Upper lobe of right lung (tissue), 1 donor: ENCODE results near the gene FMC1. TPM values are rescaled to one million over a fixed set of nuclear protein-coding genes. Genes with fewer than 3 reads are reported as not detected.
"Not testable (repeated sequence)": the region's sequence is repeated elsewhere in the genome, so short reads cannot be mapped to it uniquely, and the experiment has no call there.

ENCODE experiments used
- ATAC-seq: fragments of 200-7000 bp; cut with Tn5 transposase; one replicate; pipeline ENCODE4 v1.9.1; 2020; ENCODE audit warnings: mild to moderate bottlenecking, moderate library complexity
- DNase-seq: peaks from one replicate; pipeline ENCODE4 v3.0.0-alpha.2; 2020
- H3K27ac ChIP-seq: fragments of 200-600 bp; one replicate; pipeline ENCODE4 v1.8.0; 2022
- H3K27me3 ChIP-seq: fragments of 200-600 bp; one replicate; pipeline ENCODE4 v1.8.0; 2022; ENCODE audit warnings: mild to moderate bottlenecking
- H3K36me3 ChIP-seq: fragments of 200-600 bp; one replicate; pipeline ENCODE4 v1.8.0; 2022
- H3K4me1 ChIP-seq: fragments of 200-600 bp; one replicate; pipeline ENCODE4 v1.8.0; 2022
- H3K4me3 ChIP-seq: fragments of 200-600 bp; one replicate; pipeline ENCODE4 v1.8.0; 2022; ENCODE audit warnings: mild to moderate bottlenecking
- H3K9me3 ChIP-seq: fragments of 200-600 bp; one replicate; pipeline ENCODE4 v1.8.0; 2022
- intact Hi-C: fragments of 100-400 bp; cut with DNase I; formaldehyde crosslinking; loops from one replicate; pipeline ENCODE4 v1.11.0; 2022
- total RNA-seq: library from RNA; stranded (reverse); fragmentation: NEBNext Ultra II Directional; extraction: Animal tissue kit (Norgen Biotek cat#: 25700); gene quantifications from one replicate; pipeline ENCODE4 v1.2.1, GENCODE V29; 2021
- TF ChIP-seq, protein P1 (sequence below): fragments of 200-600 bp; IDR thresholded peaks from one replicate; pipeline ENCODE4 v1.8.0; 2022; ENCODE audit warnings: antibody characterized with exemption
- donor health status: DM: no; HTN: yes; CAD: no; lungs with severe emphysema.

FMC1 gene
- total RNA-seq, 1 donor from 2014 or later: 11.4 TPM

- Histone ChIP-seq H3K27ac (no peak overlapping the region), H3K36me3 (no peaks in the 10 kb centered on the region), H3K4me1 (no peaks in the 10 kb centered on the region), H3K4me3 (no peak overlapping the region), H3K9me3 (no peaks in the 10 kb centered on the region), H3K27me3 (no peaks in the 10 kb centered on the region)
- DNase-seq (no peak), ATAC-seq (no peak)
- TF ChIP-seq, protein P1, sequence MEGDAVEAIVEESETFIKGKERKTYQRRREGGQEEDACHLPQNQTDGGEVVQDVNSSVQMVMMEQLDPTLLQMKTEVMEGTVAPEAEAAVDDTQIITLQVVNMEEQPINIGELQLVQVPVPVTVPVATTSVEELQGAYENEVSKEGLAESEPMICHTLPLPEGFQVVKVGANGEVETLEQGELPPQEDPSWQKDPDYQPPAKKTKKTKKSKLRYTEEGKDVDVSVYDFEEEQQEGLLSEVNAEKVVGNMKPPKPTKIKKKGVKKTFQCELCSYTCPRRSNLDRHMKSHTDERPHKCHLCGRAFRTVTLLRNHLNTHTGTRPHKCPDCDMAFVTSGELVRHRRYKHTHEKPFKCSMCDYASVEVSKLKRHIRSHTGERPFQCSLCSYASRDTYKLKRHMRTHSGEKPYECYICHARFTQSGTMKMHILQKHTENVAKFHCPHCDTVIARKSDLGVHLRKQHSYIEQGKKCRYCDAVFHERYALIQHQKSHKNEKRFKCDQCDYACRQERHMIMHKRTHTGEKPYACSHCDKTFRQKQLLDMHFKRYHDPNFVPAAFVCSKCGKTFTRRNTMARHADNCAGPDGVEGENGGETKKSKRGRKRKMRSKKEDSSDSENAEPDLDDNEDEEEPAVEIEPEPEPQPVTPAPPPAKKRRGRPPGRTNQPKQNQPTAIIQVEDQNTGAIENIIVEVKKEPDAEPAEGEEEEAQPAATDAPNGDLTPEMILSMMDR: no peak
- intact Hi-C loops: no loop called here
Measured at GRCh38 chr7:139321071-139321745, 19.9 kb upstream of the FMC1 start.

DNA sequence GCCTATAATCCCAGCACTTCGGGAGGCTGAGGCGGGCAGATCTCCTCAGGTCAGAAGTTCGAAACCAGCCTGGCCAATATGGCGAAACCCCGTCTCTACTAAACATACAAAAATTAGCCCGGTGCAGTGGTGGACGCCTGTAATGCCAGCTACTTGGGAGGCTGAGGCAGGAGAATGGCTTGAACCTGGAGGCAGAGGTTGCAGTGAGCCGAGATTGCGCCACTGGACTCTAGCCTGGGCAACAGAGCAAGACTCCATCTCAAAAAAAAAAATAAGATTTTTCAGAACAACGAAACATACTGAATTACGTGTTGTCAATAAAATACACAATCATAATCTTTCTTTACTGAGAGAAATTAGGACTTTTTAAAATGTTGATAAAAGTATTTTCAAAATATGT is 16.4 kb upstream of the FMC1 start:
- H3K27ac ChIP-seq, DNase-seq, H3K36me3 ChIP-seq, H3K27me3 ChIP-seq, H3K9me3 ChIP-seq, H3K4me3 ChIP-seq, intact Hi-C loops, H3K4me1 ChIP-seq, ATAC-seq: not testable (repeated sequence)

GRCh38 chr7:139328375-139328774 is 12.8 kb upstream of the FMC1 start:
- intact Hi-C loops: no loop called here
- Histone ChIP-seq H3K4me1 (no peaks in the 10 kb centered on the region), H3K27me3 (no peaks in the 10 kb centered on the region), H3K4me3 (no peak overlapping the region), H3K9me3 (no peaks in the 10 kb centered on the region), H3K27ac (no peak overlapping the region), H3K36me3 (no peaks in the 10 kb centered on the region)
- DNase-seq (no peak), ATAC-seq (no peak)
- TF ChIP-seq, protein P1: no peak

DNA sequence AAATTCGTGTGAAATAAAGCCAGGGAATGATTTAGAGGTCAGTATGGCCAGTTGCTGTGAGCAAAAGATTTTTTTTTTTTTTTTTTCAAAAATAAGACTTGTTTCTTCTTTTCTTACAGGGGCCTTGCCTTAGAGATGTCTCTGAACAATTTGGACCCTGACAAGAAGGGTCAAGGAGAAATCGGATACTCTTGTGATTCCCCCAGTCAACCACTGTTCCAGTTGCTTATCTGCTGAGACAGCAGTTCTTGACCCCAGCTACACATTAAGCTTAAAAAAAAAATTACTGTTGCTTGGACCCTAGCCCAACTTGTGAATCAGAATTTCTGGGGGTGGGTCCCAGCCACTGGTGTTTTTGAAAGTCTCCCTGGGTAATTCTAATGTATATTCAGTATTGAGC is 12.0 kb upstream of the FMC1 start:
- TF ChIP-seq, protein P1: no peak
- no peak for ATAC-seq
- Histone ChIP-seq H3K27ac (no peak overlapping the region), H3K4me1 (no peaks in the 10 kb centered on the region), H3K4me3 (no peak overlapping the region), H3K27me3 (no peaks in the 10 kb centered on the region), H3K9me3 (no peaks in the 10 kb centered on the region), H3K36me3 (no peaks in the 10 kb centered on the region)
- intact Hi-C loops: no loop called here
- no peak for DNase-seq

DNA sequence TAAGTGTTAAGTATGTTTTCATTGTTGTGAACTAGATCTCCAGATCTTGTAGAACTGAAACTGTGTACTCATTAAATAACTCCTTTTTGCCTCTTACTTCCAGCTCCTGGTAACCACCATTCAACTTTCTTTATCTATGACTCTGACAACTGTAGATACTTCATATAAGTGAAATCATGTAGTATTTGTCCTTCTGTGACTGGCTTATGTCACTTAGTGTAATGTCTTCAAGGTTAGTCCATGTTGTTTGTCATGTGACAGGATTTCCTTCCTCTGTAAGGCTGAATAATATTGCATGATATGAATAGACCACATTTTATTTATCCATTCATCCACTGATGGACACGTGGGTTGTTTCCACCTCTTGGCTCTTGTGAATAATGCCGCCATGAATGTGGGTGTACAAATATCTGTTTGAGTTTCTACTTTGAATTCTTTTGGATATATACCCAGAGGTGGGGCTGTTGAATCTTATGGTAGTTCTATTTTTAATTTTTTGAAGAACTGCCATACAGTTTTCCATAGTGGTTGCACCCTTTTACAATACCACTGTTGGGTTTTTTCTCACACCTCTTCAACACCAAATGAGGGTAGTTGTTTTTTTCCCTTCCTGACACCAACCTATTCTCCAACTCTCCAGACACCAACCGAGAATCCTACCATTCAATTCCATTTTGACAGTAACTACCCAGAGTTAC is 10.7 kb upstream of the FMC1 start:
- TF ChIP-seq, protein P1: no peak
- Histone ChIP-seq H3K4me1 (no peaks in the 10 kb centered on the region), H3K36me3 (no peaks in the 10 kb centered on the region), H3K4me3 (no peak overlapping the region), H3K27me3 (no peaks in the 10 kb centered on the region), H3K9me3 (no peaks in the 10 kb centered on the region), H3K27ac (no peak overlapping the region)
- ATAC-seq: no peak
- intact Hi-C loops: no loop called here
- DNase-seq: no peak

DNA sequence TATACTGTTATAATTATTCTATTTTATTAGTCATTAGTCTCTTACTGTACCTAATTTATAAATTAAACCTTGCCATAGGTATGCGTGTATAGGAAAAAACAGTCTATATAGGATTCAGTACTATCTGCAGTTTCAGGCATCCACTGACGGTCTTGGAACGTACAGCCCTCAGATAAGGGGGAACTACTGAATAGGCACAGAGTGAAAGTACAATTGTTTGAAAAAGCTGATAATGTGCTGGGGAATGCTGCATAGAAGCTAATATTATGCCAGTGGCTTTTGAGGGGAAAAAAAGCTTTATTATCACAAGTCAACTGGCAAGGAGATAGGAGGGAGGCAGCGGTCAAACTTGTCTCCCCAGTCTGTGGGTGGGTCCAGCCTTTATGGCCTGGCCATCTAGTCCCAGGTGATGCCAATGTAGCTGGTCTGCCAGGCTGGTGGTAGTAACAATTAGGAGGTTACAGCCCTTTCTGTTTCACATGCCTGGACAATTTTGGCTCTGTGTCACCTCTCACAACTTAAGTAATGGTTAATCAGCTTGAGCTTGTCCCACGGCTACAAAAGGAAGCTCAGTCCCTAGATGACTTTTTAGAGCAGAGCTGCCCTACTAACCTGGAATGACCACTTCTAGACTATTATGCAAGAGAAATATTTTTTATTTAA is 8.3 kb upstream of the FMC1 start:
- intact Hi-C loops: no loop called here
- H3K27ac ChIP-seq: no peak overlapping the region
- ATAC-seq: no peak
- no peaks in the 10 kb centered on the region for H3K4me1 ChIP-seq
- H3K27me3 ChIP-seq: no peaks in the 10 kb centered on the region
- TF ChIP-seq, protein P1: no peak
- no peak for DNase-seq
- H3K4me3 ChIP-seq: no peak overlapping the region
- H3K36me3 ChIP-seq: no peaks in the 10 kb centered on the region
- no peaks in the 10 kb centered on the region for H3K9me3 ChIP-seq

DNA sequence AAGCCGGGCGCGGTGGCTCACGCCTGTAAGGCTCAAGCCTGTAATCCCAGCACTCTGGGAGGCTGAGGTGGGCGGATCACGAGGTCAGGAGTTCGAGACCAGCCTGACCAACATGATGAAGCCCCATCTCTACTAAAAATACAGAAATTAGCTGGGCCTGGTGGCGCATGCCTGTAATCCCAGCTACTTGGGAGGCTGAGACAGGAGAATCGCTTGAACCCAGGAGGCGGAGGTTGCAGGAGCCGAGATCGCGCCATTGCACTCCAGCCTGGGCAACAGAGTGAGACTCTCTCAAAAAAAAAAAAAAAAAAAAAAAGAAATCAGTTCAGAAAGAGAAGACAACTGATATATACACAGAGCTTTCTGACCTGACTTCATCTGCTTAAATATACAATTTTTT is 7.7 kb upstream of the FMC1 start:
- ATAC-seq, DNase-seq, H3K27ac ChIP-seq, H3K4me3 ChIP-seq, H3K27me3 ChIP-seq, H3K4me1 ChIP-seq, H3K36me3 ChIP-seq, H3K9me3 ChIP-seq, intact Hi-C loops: not testable (repeated sequence)
